T47D (cell line): ENCODE results near the gene TFAP2E.

ENCODE experiments used
- DNase-seq, 2 experiments: peaks; one replicate each; pipeline versions ENCODE4 v3.0.0 to v3.0.0-alpha.2; 2011 to 2012; ENCODE audit warnings: low read depth in 1 of 2, low spot score in 1 of 2
- JUND ChIP-seq: IDR thresholded peaks from 2 replicates; pipeline ENCODE4 v1.6.1; 2012; ENCODE audit warnings: low read depth
- in situ Hi-C: cut with HindIII; loops from 2 replicates; pipeline ENCODE4 v1.10.0; 2016; ENCODE audit warnings: low sequenced_read_pairs, low pct_unique_long_range_greater_than_20kb

TFAP2E gene

GRCh38 chr1:35586808-35587207 is 13.7 kb downstream of the TFAP2E start:
- no peak for TF ChIP-seq JUND
- DNase-seq = no peak
- in situ Hi-C loops = no loop called here

GRCh38 chr1:35587736-35588135 is 14.6 kb downstream of the TFAP2E start:
- no peak for TF ChIP-seq JUND
- in situ Hi-C loops = no loop called here

GRCh38 chr1:35588197-35588910 is 15.2 kb downstream of the TFAP2E start:
- no peak for DNase-seq
- no peak for TF ChIP-seq JUND
- in situ Hi-C loops = no loop called here

More at GRCh38 chr1:35587736-35588135, 14.6 kb downstream of the TFAP2E start:
- no peak for DNase-seq

GRCh38 chr1:35589516-35590427 is 16.7 kb downstream of the TFAP2E start:
- in situ Hi-C loops = no loop called here
- no peak for DNase-seq
- TF ChIP-seq JUND = no peak

- in situ Hi-C loops = no loop called here
- no peak for DNase-seq
- TF ChIP-seq JUND = no peak
Observed at GRCh38 chr1:35590476-35591040, 17.4 kb downstream of the TFAP2E start.

GRCh38 chr1:35591211-35591610 is 18.1 kb downstream of the TFAP2E start:
- TF ChIP-seq JUND = no peak
- no peak for DNase-seq
- in situ Hi-C loops = no loop called here

GRCh38 chr1:35592991-35593769 is 20.1 kb downstream of the TFAP2E start:
- in situ Hi-C loops = no loop called here
- no peak for DNase-seq

GRCh38 chr1:35594005-35594760 is 21.1 kb downstream of the TFAP2E start:
- in situ Hi-C loops = no loop called here
- TF ChIP-seq JUND = no peak
- DNase-seq = no peak

More at GRCh38 chr1:35592991-35593769, 20.1 kb downstream of the TFAP2E start:
- no peak for TF ChIP-seq JUND

GRCh38 chr1:35595684-35596083 is 22.6 kb downstream of the TFAP2E start:
- no peak for DNase-seq
- TF ChIP-seq JUND = no peak
- in situ Hi-C loops = no loop called here

GRCh38 chr1:35597870-35598269 is 24.8 kb downstream of the TFAP2E start:
- TF ChIP-seq JUND = no peak
- in situ Hi-C loops = no loop called here
- DNase-seq = no peak

GRCh38 chr1:35598895-35599294 is 25.8 kb downstream of the TFAP2E start:
- in situ Hi-C loops = no loop called here
- DNase-seq = no peak
- no peak for TF ChIP-seq JUND
